ENCODE measurements around the gene CCDC12.

The CCDC12 gene

GRCh38 chr3:46995901-46996562, 19.5 kb upstream of the CCDC12 start:
- no peak for DNase-seq

GRCh38 chr3:46994801-46995731, 18.5 kb upstream of the CCDC12 start:
- no peak for DNase-seq

- no peak for DNase-seq
Observed at GRCh38 chr3:46993986-46994385, 17.4 kb upstream of the CCDC12 start.

GRCh38 chr3:46993292-46993691, 16.7 kb upstream of the CCDC12 start:
- no peak for DNase-seq

- DNase-seq: no peak
Observed at GRCh38 chr3:46992231-46992630, 15.7 kb upstream of the CCDC12 start.

- DNase-seq: no peak
Observed at GRCh38 chr3:46991406-46992165, 15.0 kb upstream of the CCDC12 start.

- DNase-seq: no peak
Observed at GRCh38 chr3:46990573-46991374, 14.2 kb upstream of the CCDC12 start.

- no peak for DNase-seq
Observed at GRCh38 chr3:46989146-46989810, 12.7 kb upstream of the CCDC12 start.

- DNase-seq: no peak
Observed at GRCh38 chr3:46988616-46989015, 12.1 kb upstream of the CCDC12 start.

- no peak for DNase-seq
Observed at GRCh38 chr3:46987743-46988401, 11.3 kb upstream of the CCDC12 start.

GRCh38 chr3:46987319-46987742, 10.8 kb upstream of the CCDC12 start:
- no peak for DNase-seq

- no peak for DNase-seq
Observed at GRCh38 chr3:46986782-46987310, 10.3 kb upstream of the CCDC12 start.

- no peak for DNase-seq
Observed at GRCh38 chr3:46986055-46986730, 9.6 kb upstream of the CCDC12 start.

- no peak for DNase-seq
Observed at GRCh38 chr3:46985588-46985987, 9.0 kb upstream of the CCDC12 start.

- no peak for DNase-seq
Observed at GRCh38 chr3:46984591-46985459, 8.3 kb upstream of the CCDC12 start.

GRCh38 chr3:46982546-46982945, 6.0 kb upstream of the CCDC12 start:
- no peak for DNase-seq

GRCh38 chr3:46981932-46982471, 5.5 kb upstream of the CCDC12 start:
- DNase-seq: no peak

GRCh38 chr3:46979958-46980497, 3.5 kb upstream of the CCDC12 start:
- peak in 1 of 2 experiments; percentile 17 for DNase-seq

All from SHP77 (cell line).